ENCODE measurements around the gene XPNPEP2.

The XPNPEP2 gene

GRCh38 chrX:129728061-129728460 lies 10.7 kb upstream of the XPNPEP2 start:
- no peaks in the 10 kb centered on the region for H3K4me1 ChIP-seq (ENCODE audit: low read depth, poor library complexity, severe bottlenecking)
- no peak for TF ChIP-seq CTCF (conservative IDR thresholded peaks at IDR 0.05; ENCODE audit: low read depth, low read length)
- no peaks in the 10 kb centered on the region for H3K36me3 ChIP-seq (ENCODE audit: insufficient read depth)

GRCh38 chrX:129731228-129731627 lies 7.6 kb upstream of the XPNPEP2 start:
- no peak for TF ChIP-seq CTCF (conservative IDR thresholded peaks at IDR 0.05; ENCODE audit: low read depth, low read length)
- H3K27me3 ChIP-seq (ENCODE audit: insufficient read depth, low read depth), result no peaks in the 10 kb centered on the region
- H3K27ac ChIP-seq, result no peak overlapping the region

More at GRCh38 chrX:129728061-129728460, 10.7 kb upstream of the XPNPEP2 start:
- H3K9ac ChIP-seq, result no peak overlapping the region
- no peaks in the 10 kb centered on the region for H3K27me3 ChIP-seq (ENCODE audit: insufficient read depth, low read depth)
- no peak overlapping the region for H3K4me3 ChIP-seq (IDR thresholded peaks at IDR 0.05; ENCODE audit: insufficient read depth, low read depth, low read length)
- H3K27ac ChIP-seq, result no peak overlapping the region
- H4K20me1 ChIP-seq (ENCODE audit: insufficient read depth), result no peaks in the 10 kb centered on the region
- H3K79me2 ChIP-seq (ENCODE audit: insufficient read depth, low read depth), result no peaks in the 10 kb centered on the region
- H3K4me2 ChIP-seq, result no peak overlapping the region
- H2AFZ ChIP-seq (ENCODE audit: low read depth), result no peak overlapping the region

GRCh38 chrX:129732857-129733256 lies 5.9 kb upstream of the XPNPEP2 start:
- H3K79me2 ChIP-seq (ENCODE audit: insufficient read depth, low read depth), result no peaks in the 10 kb centered on the region
- H2AFZ ChIP-seq (ENCODE audit: low read depth), result no peak overlapping the region
- H3K4me3 ChIP-seq (IDR thresholded peaks at IDR 0.05; ENCODE audit: insufficient read depth, low read depth, low read length), result no peak overlapping the region
- H4K20me1 ChIP-seq (ENCODE audit: insufficient read depth), result no peaks in the 10 kb centered on the region
- no peaks in the 10 kb centered on the region for H3K4me1 ChIP-seq (ENCODE audit: low read depth, poor library complexity, severe bottlenecking)
- no peak overlapping the region for H3K9ac ChIP-seq
- no peak overlapping the region for H3K27ac ChIP-seq
- no peaks in the 10 kb centered on the region for H3K27me3 ChIP-seq (ENCODE audit: insufficient read depth, low read depth)
- no peak for TF ChIP-seq CTCF (conservative IDR thresholded peaks at IDR 0.05; ENCODE audit: low read depth, low read length)
- H3K4me2 ChIP-seq, result no peak overlapping the region
- no peaks in the 10 kb centered on the region for H3K36me3 ChIP-seq (ENCODE audit: insufficient read depth)

More at GRCh38 chrX:129731228-129731627, 7.6 kb upstream of the XPNPEP2 start:
- Histone ChIP-seq H4K20me1 (ENCODE audit: insufficient read depth) (no peaks in the 10 kb centered on the region), H3K4me3 (IDR thresholded peaks at IDR 0.05; ENCODE audit: insufficient read depth, low read depth, low read length) (no peak overlapping the region), H3K4me2 (no peak overlapping the region), H3K4me1 (ENCODE audit: low read depth, poor library complexity, severe bottlenecking) (no peaks in the 10 kb centered on the region), H3K36me3 (ENCODE audit: insufficient read depth) (no peaks in the 10 kb centered on the region), H3K79me2 (ENCODE audit: insufficient read depth, low read depth) (no peaks in the 10 kb centered on the region), H2AFZ (ENCODE audit: low read depth) (no peak overlapping the region), H3K9ac (no peak overlapping the region)

GRCh38 chrX:129733335-129733734 lies 5.4 kb upstream of the XPNPEP2 start:
- no peak overlapping the region for H3K4me2 ChIP-seq
- no peaks in the 10 kb centered on the region for H3K4me1 ChIP-seq (ENCODE audit: low read depth, poor library complexity, severe bottlenecking)
- H3K27me3 ChIP-seq (ENCODE audit: insufficient read depth, low read depth), result no peaks in the 10 kb centered on the region
- no peak overlapping the region for H2AFZ ChIP-seq (ENCODE audit: low read depth)
- H3K79me2 ChIP-seq (ENCODE audit: insufficient read depth, low read depth), result no peaks in the 10 kb centered on the region
- TF ChIP-seq CTCF (conservative IDR thresholded peaks at IDR 0.05; ENCODE audit: low read depth, low read length), result no peak
- no peaks in the 10 kb centered on the region for H4K20me1 ChIP-seq (ENCODE audit: insufficient read depth)
- no peak overlapping the region for H3K27ac ChIP-seq
- H3K36me3 ChIP-seq (ENCODE audit: insufficient read depth), result no peaks in the 10 kb centered on the region
- H3K4me3 ChIP-seq (IDR thresholded peaks at IDR 0.05; ENCODE audit: insufficient read depth, low read depth, low read length), result no peak overlapping the region
- no peak overlapping the region for H3K9ac ChIP-seq

Data from KMS-11 (cell line).